NCI-H748 (cell line): ENCODE data around the gene RCN1.
A peak's percentile ranks its signal among the peaks of the same experiment; 100 is the strongest.
"Not testable (repeated sequence)": the region's sequence is repeated elsewhere in the genome, so short reads cannot be mapped to it uniquely, and the experiment has no call there.

Source experiments
- DNase-seq: peaks from one replicate; lab custom pipeline; 2025; ENCODE audit not compliant: unreplicated experiment; lab: John Stamatoyannopoulos, UW

The RCN1 gene

DNA sequence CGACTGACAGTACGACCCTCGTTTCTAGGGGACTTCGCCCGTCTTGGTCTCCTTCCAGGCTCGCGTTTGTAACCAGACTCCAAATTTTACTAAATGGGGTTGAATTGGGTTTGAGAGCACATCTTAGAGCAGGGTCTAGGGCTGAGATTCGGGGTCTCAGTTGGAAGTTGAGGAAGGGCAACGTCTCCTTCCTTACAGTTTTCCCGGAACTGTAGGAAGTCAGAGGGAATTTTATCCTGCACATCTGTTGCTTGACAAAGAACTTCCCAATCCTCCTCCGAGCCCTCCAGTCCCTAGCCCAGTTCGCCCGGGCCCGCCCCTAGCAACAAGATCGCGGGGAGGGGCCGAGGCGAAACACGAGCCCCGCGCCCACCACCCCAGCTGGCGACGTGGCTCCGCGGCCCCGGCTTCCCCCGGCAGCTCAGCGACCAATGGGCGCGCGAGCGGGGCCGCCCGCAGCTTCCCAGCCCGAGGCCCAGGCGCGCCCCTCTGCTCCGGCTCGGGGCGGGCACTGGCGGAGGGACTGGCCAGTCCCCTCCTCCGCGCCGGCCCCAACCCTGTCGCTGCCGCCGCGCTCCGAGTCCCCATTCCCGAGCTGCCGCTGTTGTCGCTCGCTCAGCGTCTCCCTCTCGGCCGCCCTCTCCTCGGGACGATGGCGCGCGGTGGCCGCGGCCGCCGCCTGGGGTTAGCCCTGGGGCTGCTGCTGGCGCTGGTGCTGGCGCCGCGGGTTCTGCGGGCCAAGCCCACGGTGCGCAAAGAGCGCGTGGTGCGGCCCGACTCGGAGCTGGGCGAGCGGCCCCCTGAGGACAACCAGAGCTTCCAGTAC lies at the start of gene RCN1:
Gene RCN1, plus strand, starts transcription at position 530 of the 826 bp plus-strand sequence. Its CDS starts 123 bp downstream, at position 653.
- DNase-seq = peak; percentile 88

DNA sequence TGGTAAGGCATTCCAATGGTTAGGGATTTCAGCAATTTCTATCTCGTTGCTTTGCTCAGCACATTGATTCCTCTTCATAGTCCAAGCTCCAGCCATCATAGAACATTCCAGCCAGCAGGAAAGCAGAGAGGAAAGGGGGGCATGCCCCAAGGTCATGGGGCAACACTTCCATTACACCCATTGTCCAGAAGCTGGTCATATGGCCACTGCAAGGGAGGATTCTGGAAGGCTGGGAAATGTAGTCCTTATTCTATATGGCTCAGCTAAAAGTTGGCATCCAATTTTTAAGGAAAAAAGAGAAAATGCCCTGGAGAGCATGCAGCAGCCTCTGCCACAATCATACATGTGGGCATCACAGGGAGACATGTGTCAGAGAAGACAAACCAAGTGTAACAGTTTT lies 47.1 kb upstream of the RCN1 start:
- DNase-seq = no peak

DNA sequence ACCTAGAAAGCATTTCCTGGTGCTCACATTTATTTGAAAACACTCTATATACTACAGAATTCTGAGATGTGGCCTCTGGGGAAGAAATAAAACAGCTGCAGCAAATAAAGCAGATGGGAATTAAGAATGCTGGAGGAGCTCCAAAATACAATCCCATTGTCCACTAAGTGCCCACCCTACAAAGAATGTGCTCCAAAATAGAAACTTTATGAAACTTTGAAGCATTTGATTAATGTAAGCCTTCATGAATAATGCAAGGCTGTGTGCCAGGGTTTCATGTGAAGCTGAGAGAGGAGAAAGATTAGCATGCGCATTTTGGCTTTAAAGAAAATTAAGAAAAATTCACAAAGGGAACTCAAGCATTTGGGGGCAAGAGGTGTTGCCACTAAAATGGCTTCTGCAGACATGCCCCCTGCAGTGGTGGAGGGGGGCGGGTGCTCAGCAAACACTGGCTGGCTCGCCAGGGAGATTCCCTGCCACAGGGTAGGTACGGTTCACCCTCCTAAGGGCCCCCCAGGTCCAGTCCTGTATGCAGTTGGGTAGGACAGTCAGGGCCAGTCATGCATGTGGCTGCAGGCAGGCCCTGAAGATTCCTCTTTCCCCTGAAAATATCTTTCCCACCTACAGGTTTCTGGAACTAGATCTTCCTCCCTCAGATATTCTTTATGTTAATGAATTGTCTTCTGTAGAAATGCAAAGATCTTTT lies 46.6 kb upstream of the RCN1 start:
- no peak for DNase-seq

DNA sequence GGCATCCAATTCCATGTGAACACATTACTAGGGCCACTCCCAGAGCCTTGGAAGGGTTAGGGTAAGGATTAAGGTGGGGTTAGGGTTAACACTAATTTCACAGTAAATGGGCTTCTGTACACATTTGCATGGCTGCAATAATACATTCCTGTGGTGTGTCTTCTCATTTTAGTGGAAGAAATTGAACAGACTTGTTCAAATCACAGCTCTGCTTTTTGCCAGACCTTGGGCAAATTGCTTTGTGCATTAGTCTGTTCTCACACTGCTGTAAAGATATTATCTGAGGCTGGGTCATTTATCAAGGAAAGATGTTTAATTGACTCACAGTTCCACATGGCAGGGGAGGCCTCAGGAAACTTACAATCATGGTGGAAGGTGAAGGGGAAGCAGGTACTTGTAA lies 45.4 kb upstream of the RCN1 start:
- DNase-seq = no peak

DNA sequence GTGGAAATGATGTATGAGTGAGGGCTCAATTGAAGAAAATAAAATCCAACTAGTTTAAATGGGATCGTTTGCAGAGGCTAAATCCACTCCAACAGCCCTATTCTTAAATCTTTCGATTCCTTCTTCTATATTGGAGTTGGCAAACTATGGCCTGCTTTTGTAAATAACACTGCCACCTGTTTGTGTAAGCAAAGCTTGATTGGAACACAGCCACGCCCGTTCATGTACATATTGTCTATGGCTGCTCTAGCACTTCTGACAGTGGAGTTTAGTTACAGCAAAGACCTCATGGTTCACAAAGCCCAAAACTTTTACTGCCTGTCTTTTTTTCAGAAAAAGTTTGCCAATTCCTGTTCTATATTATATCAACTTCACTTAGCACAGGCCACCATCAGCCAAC lies 40.6 kb upstream of the RCN1 start:
- peak; percentile 17 for DNase-seq

DNA sequence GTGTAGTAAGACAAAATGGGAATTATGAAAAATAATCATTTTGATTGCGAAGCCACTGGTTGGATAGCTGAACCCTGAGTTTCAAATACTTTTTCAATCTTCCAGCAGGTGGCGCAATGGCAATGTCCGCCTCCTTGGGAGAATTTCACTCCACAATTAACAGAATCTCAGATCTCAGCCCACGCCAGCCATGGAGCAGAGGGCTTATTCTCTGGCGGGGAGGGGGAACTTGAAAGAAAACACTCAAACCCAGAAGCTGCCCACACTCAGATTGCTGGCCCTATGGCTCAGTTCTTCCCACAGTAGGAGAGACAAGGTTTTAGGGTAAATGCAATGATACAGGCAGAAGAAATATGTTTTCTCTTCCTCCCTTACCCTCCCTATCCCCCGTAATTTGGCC lies 38.7 kb upstream of the RCN1 start:
- DNase-seq = peak; percentile 56

DNA sequence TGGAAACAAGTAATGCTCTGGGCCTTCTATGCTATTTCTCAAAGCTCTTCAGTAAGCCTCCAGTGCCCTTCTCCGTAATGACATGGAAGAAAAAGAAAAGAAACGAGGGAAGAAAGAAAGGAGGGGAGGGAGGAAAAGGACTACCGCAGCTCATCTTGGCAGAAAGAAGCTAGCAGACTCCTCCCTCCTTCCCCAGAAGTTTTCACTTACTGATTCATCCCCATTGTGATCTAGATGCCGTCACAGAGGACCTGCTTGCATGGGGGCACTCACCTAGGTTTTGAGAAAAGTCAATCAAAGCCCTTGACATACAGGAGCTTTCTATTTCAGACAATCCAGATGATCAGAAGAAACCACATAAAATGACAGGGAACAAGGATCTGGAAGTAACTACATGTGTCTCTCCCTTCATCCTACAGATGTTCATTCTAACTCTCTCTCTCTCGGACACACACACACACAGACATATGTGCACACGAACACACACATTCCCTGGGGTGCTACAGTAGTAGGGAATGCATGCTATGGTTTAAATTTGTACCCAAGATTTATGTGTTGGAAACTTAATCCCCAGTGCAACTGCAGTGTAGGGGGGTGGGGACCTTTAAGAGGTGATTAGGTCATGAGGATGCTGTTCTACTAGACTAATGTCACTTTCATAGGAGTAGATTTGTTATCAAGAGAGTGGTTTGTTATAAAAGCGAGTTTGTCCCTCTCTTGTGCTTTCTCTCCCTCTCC lies 37.6 kb upstream of the RCN1 start:
- DNase-seq = no peak

DNA sequence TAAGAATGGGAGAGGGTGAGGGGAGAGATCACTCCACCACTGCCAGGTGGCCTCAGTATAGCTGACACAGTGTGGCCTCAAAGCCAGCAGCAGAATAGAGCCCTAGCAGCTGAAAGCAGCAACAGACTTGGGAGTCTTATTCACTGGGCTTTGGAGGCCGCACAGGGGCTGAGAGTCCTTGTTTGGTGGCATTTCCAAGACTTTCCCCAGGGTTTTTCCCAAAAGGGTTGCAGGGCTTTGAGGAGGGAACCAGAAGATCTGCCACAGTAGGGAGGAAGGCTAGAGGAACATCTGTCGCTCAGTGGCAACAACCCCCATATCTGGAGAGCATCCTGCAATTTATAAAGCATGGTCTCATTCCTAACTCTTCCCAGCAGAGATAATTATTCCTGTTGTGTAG lies 35.0 kb upstream of the RCN1 start:
- DNase-seq = no peak

DNA sequence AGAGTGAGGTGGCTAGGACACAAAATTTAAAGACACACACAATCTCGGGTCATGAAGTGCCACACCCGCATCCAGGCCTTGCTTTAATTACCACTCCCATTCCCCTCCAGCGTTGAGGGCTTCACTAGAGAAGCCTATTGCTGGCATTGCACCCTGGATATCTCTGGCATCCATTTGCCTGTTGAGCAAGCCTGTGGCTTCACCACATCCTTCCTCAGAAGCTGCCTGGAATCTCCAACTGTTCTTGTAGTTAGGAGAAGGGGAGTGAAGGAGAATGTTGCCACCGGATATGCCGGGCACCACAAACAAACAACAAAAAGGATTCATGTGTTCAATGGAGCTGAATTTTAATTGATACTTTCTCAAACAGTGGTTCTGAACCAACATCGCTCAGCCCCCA lies 34.4 kb upstream of the RCN1 start:
- DNase-seq = no peak

DNA sequence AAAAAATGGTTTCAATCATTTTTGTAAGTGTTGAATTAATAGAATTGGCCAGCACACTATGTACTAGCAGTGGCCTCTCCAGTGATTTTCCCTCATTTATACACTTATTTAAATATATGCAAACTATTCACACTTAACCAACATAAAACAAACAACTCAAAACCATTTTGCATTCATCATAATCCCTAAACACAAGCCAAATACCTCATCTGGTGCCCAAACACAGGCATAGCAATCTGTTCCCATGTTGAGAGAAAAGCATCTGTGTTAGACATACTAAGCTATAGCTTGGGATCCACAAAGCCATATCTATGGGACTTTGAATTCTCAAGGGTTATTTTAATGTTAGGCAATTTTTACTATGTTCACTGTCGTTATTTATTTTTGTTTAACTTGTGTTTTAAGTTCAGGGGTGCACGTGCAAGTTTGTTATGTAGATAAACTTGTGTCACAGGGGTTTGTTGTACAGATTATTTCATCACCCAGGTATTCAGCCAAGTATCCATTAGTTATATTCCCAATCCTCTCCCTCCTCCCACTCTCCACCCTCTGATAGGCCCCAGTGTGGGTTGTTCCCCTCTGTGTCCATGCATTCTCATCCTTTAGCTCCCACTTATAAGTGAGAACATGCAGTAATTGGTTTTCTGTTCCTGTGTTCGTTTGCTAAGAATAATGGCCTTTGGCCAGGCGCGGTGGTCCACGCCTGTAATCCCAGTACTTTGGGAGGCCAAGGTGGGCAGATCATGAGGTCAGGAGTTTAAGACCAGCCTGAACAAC lies 31.0 kb upstream of the RCN1 start:
- no peak for DNase-seq

DNA sequence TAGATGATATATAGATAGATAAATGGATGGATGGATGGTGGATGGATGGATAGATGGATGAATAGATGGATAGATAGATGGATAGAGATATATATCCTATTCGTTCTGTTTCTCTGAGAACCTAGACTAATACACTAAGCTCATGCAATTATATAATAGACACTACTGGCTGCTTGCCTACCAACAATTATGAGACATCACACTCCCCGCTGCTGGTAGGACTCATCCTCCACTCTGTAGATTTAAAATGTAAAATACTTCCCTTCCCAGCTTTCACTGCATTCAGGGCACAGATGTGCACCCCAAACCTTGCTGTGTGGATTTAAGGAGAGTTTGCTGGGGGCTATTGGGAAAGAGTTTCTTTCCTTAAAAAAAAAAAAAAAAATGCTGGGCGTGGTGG lies 28.3 kb upstream of the RCN1 start:
- no peak for DNase-seq

DNA sequence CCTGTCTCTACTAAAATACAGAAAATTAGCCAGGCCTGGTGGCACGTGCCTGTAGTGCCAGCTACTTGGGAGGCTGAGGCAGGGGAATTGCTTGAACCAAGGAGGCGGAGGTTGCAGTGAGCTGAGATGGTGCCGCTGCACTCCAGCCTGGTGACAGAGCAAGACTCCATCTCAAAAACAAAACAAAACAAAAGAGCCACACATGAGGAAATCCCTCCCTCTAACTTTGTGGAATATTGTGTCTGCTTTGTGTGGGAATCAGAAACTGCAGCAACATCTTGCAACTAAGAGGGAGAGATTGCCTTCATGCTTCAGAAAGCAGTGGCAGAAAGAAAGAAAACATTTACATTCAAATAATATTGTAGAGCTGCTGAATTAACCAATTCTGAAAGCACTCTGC lies 27.8 kb upstream of the RCN1 start:
- DNase-seq = not testable (repeated sequence)

DNA sequence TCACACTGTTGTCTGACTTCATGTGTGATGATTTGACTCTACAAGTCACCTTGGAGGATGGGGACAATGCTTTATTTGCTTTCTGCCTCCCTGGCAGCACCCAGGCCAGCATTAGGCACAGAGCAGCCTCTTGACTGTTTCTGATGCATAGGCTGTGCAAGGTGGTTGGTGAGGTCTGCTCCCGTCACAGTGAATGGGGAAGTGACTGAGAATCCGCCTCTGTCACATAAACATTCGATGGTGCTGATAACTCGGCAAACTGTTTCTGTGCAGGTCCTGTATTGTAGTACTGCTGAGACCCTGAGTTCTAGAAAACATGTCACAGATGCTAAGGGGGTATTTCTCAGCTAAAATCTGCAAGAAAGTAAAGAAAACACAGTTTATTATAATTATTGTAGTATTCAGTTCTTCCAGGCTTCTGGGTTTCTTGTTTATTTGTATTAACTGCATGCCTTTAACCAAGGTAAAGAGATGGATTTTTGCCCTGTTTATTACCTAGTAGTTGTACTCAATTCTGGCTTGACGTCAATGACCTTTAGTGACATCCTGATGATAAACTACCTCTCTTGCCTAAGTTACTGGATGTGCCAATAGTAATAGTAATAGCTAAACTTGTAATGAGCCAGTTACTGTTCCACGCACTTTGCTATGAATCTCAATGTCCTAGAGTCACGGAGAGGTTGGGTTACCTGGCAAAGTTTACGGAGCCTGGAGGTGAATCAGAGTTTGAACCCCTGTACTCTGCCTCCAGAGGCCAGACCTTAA lies 24.8 kb upstream of the RCN1 start:
- no peak for DNase-seq

DNA sequence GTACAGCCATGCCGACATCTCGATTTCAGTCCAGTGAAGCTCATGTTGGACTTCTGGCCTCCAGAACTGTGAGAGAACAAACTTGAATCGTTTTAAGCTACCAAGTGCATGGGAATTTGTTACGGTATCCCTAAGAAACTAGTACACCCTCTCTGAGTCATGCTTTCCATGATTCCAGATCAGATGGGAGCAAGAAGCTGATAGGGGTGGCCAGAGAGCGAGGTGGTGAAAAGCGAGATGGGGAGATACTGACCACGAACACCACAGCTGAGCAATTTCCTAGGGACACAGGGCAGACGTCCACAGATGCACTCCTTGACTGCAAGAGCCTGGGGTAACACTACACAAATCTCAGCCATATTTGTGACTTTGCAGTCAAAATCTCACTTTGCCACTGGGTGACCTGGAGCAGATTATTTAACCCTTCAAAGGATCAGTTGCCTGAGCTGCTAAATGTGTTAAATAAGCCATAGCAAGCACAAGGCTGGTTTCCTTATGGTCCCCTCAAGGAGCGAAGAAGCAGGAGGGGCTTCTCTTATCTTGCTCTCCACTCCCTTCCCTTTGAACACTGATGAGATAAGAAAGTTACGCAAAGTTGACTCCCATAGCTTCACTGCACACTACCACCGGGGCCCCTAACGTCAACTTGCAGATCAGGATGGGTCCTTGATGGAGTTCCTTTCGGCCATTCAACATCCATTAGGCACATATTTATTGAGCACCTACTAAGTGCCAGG lies 22.6 kb upstream of the RCN1 start:
- no peak for DNase-seq

DNA sequence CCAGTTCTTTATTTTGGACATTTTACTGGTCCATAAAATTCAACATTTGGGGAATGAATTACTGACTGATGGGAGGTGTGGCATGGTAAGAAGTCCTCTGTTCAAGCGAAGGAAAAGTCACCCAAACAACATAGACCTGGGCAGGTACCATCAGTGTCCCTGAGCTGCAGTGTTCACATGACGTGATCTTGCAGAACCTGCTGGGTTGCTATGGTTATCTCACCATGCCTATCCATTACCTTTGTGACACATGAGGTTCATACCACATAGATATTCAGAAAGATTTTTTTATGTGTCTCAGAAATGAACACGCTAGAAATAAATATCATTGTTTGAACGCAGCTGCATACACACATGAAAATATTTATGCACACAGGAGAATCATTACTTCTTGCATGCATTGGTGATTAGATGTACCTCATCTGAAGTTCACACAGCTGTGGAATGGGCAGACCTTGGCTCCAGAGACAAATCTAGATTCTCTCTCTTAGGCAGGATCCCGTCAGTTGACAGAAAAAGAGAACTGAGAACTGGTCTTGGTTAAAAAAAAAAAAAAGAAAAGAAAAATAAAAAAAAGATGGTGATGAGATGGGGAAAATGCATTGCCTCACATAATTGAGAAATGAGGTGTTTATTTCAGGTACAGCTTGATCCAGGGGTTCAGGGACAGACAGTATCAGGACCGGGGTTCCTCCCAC lies 21.4 kb upstream of the RCN1 start:
- peak; percentile 7 for DNase-seq

DNA sequence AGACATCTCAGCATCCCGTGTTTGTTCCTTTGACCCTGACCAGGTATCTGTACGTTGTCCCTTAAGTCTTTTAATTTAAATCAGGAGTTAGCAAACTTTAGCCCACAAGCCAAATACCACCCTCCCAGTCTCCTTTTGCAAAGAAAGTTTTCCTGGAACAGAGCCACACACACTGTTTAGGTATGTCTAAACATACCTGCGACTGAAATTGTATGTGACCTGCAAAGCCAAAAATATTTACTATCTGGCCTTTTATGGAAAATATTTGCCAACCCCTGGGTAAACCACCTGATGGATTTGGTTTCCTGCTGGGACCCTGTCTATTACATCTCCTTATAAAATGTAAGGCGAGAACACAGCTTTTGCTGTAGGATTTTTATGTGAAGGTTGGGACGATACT lies 20.2 kb upstream of the RCN1 start:
- DNase-seq = no peak

DNA sequence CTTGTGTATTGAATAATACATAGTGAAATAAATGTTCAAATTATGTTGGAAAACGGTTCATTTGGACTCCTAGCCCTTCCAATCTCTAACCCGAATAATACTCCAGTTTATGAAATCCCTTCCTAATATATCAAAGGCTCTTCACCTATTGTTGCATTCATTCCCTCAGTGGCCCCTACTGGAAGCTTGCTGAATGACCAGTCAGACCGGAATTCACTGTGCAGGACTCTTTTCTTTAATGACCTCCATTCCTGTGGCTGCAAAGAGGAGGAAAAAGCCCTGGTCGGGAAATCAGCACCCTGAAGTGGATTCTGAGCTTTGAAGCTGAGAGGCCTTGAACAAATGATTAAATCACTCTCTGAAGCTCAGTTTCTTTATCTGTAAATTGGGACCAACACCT lies 19.1 kb upstream of the RCN1 start:
- peak; percentile 41 for DNase-seq

DNA sequence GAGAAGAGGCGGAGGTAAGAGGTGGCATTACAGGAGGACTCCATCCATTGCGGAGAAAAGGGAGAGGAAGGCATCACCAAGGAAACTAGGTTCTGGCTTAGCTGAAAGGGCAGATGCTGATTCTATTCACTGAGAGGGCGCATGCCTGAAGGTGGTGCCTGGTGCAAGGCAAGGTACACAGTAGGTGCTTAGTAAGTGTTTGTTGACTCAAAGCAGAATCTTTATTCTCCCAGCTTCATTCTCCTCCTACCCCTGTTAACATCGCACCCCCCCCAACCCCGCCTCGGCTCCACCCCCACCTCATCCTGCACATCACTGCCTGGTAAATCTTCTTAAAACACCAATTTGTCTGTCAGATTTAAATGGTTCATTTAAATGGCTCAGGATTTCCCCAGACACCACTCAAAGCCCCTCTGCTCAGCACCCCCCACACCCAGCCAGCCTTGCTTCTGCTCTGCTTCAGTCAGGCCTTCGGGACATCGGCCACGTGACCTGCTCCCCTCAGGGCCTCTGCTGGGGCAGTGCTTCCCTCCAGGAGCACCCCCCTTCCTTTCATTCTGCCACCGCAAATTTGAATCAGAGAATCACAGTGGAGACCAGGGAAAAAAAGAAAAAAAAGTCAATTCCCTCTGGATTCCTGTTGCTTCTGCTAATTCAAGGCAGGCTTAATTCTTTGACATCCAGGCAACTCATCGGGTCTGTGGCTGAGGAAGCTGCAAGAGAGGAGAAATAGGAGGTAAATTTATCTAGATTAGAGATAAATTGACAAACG lies 17.8 kb upstream of the RCN1 start:
- DNase-seq = no peak
